WERI-Rb-1 (cell line): ENCODE data around the gene LRRC51.
"Not testable (repeated sequence)": the region's sequence is repeated elsewhere in the genome, so short reads cannot be mapped to it uniquely, and the experiment has no call there.

Source experiments
- DNase-seq: peaks from one replicate; pipeline ENCODE4 v3.0.0-alpha.2; 2020
- H3K27ac ChIP-seq: fragments of 250-450 bp; sonication (Bioruptor Pico); 2 replicates; pipeline ENCODE4 v1.5.1; 2020; ENCODE audit warnings: mild to moderate bottlenecking, moderate library complexity
- H3K27me3 ChIP-seq: fragments of 250-450 bp; sonication (Bioruptor Pico); 2 replicates; pipeline ENCODE4 v1.5.1; 2021; ENCODE audit warnings: mild to moderate bottlenecking, low read depth, moderate library complexity; ENCODE audit not compliant: insufficient read depth, severe bottlenecking
- H3K36me3 ChIP-seq: fragments of 250-450 bp; sonication (Bioruptor Pico); 2 replicates; pipeline ENCODE4 v1.5.1; 2020; ENCODE audit warnings: mild to moderate bottlenecking, moderate library complexity
- H3K4me3 ChIP-seq: 2 replicates; pipeline ENCODE4 v1.5.1; 2011; ENCODE audit warnings: low read depth, mild to moderate bottlenecking, control low read depth, low read length
- H3K9me3 ChIP-seq: fragments of 250-450 bp; sonication (Bioruptor Pico); 2 replicates; pipeline ENCODE4 v1.5.1; 2021; ENCODE audit warnings: mild to moderate bottlenecking, moderate library complexity; ENCODE audit not compliant: severe bottlenecking
- CTCF ChIP-seq: IDR thresholded peaks from 2 replicates; pipeline ENCODE4 v1.5.1; 2011; ENCODE audit warnings: low read depth, mild to moderate bottlenecking, control low read depth, inconsistent platforms, low read length

Gene LRRC51

DNA sequence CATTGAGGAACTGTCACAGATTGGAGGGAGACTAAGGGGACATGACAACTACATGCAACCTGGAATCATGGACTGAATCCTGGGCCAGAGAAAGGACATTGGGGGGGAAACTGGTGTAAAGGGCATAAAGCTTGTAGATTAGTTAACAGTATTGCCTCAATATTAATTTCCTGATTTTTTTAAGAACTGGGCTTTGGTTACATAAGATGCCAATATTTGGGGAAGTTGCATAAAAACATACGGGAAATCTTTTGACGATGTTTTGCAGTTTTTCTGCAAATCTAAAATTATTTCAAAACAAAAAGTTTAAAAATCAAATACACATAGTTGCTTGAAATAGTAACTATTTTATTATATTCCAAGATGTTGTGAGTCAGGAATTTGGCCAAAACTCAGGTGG lies 52.0 kb downstream of the LRRC51 start:
- no peak overlapping the region for H3K4me3 ChIP-seq
- no peaks in the 10 kb centered on the region for H3K27me3 ChIP-seq
- no peak for DNase-seq
- no peak overlapping the region for H3K27ac ChIP-seq
- peaks cover 5% of the 10 kb centered on the region for H3K9me3 ChIP-seq
- no peak for TF ChIP-seq CTCF
- no peaks in the 10 kb centered on the region for H3K36me3 ChIP-seq

- not testable (repeated sequence) for H3K9me3 ChIP-seq, H3K27ac ChIP-seq, H3K36me3 ChIP-seq
Measured at GRCh38 chr11:72135473-72135872, 54.8 kb downstream of the LRRC51 start, which contains the start of gene FOLR3. Gene FOLR3 (plus strand): TSS chr11:72135725. CDS start chr11:72135953, 228 bp downstream.

DNA sequence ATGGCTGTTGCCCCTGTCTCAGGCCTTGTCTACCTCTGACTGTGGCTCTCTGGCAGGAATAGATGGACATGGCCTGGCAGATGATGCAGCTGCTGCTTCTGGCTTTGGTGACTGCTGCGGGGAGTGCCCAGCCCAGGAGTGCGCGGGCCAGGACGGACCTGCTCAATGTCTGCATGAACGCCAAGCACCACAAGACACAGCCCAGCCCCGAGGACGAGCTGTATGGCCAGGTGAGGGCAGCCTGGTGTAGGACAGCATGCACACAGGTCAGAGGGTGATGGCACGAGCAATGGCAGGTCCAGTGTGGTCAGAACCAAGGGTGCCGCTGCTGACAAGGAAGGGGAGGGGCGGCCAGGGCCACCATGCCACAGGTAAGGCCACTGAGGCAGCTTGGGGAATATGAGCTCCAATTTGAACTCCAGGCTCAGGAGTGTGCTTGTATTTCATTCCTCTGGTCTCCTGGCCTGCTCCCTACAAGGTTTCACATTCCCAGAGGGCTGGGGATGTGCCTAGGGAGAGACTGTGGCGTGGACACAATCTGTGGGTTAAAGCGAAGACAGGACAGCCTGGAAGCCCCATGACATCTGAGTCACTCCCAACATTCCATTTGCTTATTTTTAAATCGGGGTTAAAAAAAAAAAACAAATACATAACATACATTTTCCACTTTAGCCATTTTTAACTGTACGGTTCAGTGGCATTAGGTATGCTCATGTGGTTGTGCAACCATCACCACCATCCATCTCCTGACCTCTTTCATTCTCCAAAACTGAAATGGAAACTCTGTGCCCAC lies 55.4 kb downstream of the LRRC51 start:
- Histone ChIP-seq H3K27ac (no peak overlapping the region), H3K36me3 (no peaks in the 10 kb centered on the region), H3K27me3 (no peaks in the 10 kb centered on the region), H3K9me3 (no peaks in the 10 kb centered on the region), H3K4me3 (no peak overlapping the region)
- no peak for TF ChIP-seq CTCF
- no peak for DNase-seq

More at GRCh38 chr11:72135473-72135872, 54.8 kb downstream of the LRRC51 start, which contains the start of gene FOLR3:
- not testable (repeated sequence) for H3K27me3 ChIP-seq, DNase-seq, H3K4me3 ChIP-seq

DNA sequence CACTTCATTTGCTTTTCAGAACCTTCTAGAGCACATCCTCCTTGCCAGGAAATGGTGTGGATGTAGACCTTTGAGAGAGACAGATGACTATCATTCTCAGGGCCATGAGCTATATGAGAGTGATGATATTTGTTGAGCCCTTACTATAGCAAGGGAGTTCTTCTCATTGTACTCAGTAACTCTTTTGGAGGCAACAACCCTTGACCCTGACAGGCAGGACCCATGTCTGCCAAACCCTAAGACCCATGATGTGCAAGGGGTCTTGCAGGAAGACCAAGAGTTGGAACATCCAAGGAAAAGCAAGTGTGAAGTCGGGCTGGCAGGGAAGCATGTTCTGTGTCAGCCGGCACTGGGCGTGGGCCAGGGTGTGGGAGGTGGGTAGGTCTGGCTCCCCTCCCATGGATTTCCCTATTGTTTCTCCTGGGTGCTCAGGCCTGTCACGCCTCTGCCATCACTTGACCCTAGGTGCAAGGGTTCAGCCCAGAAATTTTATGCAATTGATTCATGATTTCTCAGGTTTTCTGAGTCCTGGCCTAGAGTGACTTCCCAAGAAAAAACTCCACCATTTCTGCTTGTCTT lies 56.1 kb downstream of the LRRC51 start:
- H3K36me3 ChIP-seq = no peaks in the 10 kb centered on the region
- H3K9me3 ChIP-seq = no peaks in the 10 kb centered on the region
- H3K27me3 ChIP-seq = no peaks in the 10 kb centered on the region
- H3K27ac ChIP-seq = no peak overlapping the region
- no peak for DNase-seq
- H3K4me3 ChIP-seq = no peak overlapping the region
- no peak for TF ChIP-seq CTCF

- Histone ChIP-seq H3K4me3 (no peak overlapping the region), H3K9me3 (no peaks in the 10 kb centered on the region), H3K27ac (no peak overlapping the region), H3K36me3 (no peaks in the 10 kb centered on the region), H3K27me3 (no peaks in the 10 kb centered on the region)
- no peak for TF ChIP-seq CTCF
- DNase-seq = no peak
Measured at GRCh38 chr11:72138821-72139390, 58.3 kb downstream of the LRRC51 start.

DNA sequence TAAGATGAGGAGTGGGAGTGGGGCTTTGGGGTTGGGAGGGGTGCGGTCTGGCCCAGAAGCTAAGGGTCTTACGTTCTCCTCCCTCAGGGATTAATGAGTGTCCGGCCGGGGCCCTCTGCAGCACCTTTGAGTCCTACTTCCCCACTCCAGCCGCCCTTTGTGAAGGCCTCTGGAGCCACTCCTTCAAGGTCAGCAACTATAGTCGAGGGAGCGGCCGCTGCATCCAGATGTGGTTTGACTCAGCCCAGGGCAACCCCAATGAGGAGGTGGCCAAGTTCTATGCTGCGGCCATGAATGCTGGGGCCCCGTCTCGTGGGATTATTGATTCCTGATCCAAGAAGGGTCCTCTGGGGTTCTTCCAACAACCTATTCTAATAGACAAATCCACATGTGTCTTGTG lies 58.9 kb downstream of the LRRC51 start:
- Histone ChIP-seq H3K27ac (no peak overlapping the region), H3K4me3 (no peak overlapping the region), H3K27me3 (no peaks in the 10 kb centered on the region), H3K9me3 (no peaks in the 10 kb centered on the region), H3K36me3 (no peaks in the 10 kb centered on the region)
- DNase-seq = no peak
- TF ChIP-seq CTCF = no peak
